Naive B cell (primary cell): ENCODE measurements around the gene RGS18. TPM values are rescaled to one million over a fixed set of nuclear protein-coding genes. Genes with fewer than 3 reads are reported as not detected.

Experiments used
- ATAC-seq, 2 donors: fragments of 150-1000 bp; cut with Tn5 transposase; 2 replicates each; pipeline ENCODE4 v1.10.0; 2021; ENCODE audit warnings: low read depth in 2 of 2, mild to moderate bottlenecking in 2 of 2, moderate library complexity in 2 of 2
- DNase-seq: peaks from one replicate; pipeline ENCODE4 v3.0.0; 2022
- H3K27ac Mint-ChIP-seq, 6 donors: one replicate each; pipeline ENCODE4 v1.8.0; 2020 to 2022; ENCODE audit warnings: mild to moderate bottlenecking in 6 of 6, mixed read lengths in 6 of 6, moderate library complexity in 5 of 6, inconsistent platforms in 2 of 6
- H3K27me3 Mint-ChIP-seq, 3 donors: one replicate each; pipeline ENCODE4 v1.8.0; 2021 to 2022; ENCODE audit warnings: mixed read lengths in 3 of 3, mild to moderate bottlenecking in 1 of 3
- H3K36me3 Mint-ChIP-seq, 2 donors: one replicate each; pipeline ENCODE4 v1.8.0; 2020 to 2022; ENCODE audit warnings: mixed read lengths in 2 of 2, inconsistent platforms in 1 of 2, mild to moderate bottlenecking in 1 of 2
- H3K4me1 Mint-ChIP-seq, 3 donors: one replicate each; pipeline ENCODE4 v1.8.0; 2020 to 2022; ENCODE audit warnings: mixed read lengths in 3 of 3, inconsistent platforms in 1 of 3, mild to moderate bottlenecking in 1 of 3, moderate library complexity in 1 of 3
- H3K4me3 Mint-ChIP-seq, 8 donors: one replicate each; pipeline ENCODE4 v1.8.0; 2020 to 2022; ENCODE audit warnings: mild to moderate bottlenecking in 8 of 8, mixed read lengths in 8 of 8, moderate library complexity in 8 of 8, inconsistent platforms in 2 of 8
- H3K9me3 Mint-ChIP-seq, 7 donors: one replicate each; pipeline ENCODE4 v1.8.0; 2020 to 2022; ENCODE audit warnings: mixed read lengths in 7 of 7, mild to moderate bottlenecking in 5 of 7, inconsistent platforms in 2 of 7, moderate library complexity in 1 of 7
- polyA plus RNA-seq, 6 donors: library from polyadenylated mRNA; unstranded; fragments of 300-500 nt; fragmentation: Illumina TruSeq; gene quantifications; one replicate each; pipeline ENCODE4 v1.2.3, GENCODE V29; 2021; ENCODE audit warnings: low read depth in 6 of 6

RGS18 gene
- polyA plus RNA-seq, 6 donors from 2014 or later: 2.0 to 10.2 (median 5.3) TPM

GRCh38 chr1:192235127-192235526 is 76.9 kb downstream of the RGS18 start:
- no peak for DNase-seq
- Mint-ChIP-seq H3K9me3 (peaks cover 0 to 4% (median 0%) of the 10 kb centered on the region in 7 donors), H3K27ac (peak overlapping the region in 1 of 6 donors; percentile 19), H3K36me3 (no peaks in the 10 kb centered on the region), H3K4me1 (no peaks in the 10 kb centered on the region), H3K4me3 (no peak overlapping the region), H3K27me3 (no peaks in the 10 kb centered on the region)
- ATAC-seq: no peak

Other genes starting within 250 kb of the RGS18 start
- gene RGS21, start 158.5 kb downstream of the RGS18 start, polyA plus RNA-seq: not detected